Ovary (tissue), 3 donors: ENCODE measurements around the gene FSTL1.

Source experiments
- CTCF ChIP-seq, 3 donors: fragments of 450-650 bp in 2 of 3; fragments of 200-600 bp in 1 of 3; IDR thresholded peaks; one replicate each; pipeline versions ENCODE4 v1.5.1 to v1.8.0; 2016 to 2022; ENCODE audit warnings: antibody characterized with exemption in 3 of 3, mild to moderate bottlenecking in 1 of 3
- EP300 ChIP-seq: sonication (generic); formaldehyde crosslinking; IDR thresholded peaks from one replicate; pipeline ENCODE4 v1.6.1; 2017; ENCODE audit warnings: antibody characterized with exemption
- POLR2A ChIP-seq: fragments of 450-650 bp; IDR thresholded peaks from one replicate; pipeline ENCODE4 v1.6.1; 2017; ENCODE audit warnings: antibody characterized with exemption, mild to moderate bottlenecking, moderate library complexity
- donor health status: DM: no; HTN: no; CAD: no.

- TF ChIP-seq CTCF (IDR thresholded peaks at IDR 0.05) (no peak), POLR2A (no peak), EP300 (no peak)
Observed at GRCh38 chr3:120429921-120430361, 20.9 kb downstream of the FSTL1 start.
